GM19193 (cell line): ENCODE results near the gene SMS.

Experiments
- POLR2A ChIP-seq: IDR thresholded peaks from 4 replicates; pipeline ENCODE4 v1.6.1; 2011; ENCODE audit not compliant: insufficient read depth, insufficient read length; ENCODE audit errors: extremely low read depth

Gene SMS

DNA sequence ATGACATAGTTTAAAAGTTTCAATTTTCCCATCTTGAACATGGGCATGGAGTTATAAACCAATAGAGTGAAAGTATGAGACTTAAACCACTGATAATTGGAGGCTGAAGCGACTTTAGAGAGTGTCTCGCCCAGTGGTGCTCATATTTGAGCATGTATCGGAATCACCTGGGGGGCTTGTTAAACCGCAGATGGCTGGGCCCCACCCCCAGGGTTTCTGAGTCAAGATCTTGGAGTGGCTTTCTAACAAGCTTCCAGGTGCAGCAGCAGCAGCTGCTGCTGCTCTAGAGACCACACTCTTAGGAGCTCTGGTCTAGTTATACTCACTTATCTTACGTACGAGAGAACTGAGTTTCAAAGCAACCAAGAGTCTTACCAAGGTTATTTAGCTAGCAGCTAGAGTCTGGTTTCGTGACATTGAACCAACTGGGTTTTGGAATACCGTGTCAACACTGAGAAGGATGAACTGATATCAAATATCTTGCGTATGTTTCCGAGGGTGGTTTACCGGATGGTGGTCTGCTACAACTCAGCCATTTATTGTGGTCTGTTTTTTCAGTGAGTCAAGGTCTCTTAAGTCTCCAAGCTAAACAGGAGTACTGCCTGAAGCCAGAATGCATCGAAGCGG lies 97.5 kb downstream of the SMS start:
- TF ChIP-seq POLR2A, result no peak

DNA sequence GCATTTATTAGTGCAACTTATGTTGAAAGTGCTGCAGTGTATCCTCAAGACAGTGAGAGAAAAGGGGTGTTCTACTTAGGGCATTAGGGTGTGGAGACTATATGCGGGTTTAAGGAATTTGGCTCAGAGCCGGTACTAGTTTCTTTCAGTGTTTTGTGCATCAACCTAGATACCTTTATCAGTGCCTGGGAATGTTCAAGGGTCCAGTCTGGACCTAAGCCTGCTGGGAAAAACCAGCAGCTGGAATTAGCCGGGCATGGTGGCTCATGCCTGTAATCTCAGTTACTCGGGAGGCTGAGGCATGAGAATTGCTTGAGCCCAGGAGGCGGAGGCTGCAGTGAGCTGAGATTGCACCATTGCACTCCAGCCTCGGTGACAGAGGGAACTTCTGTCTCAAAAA lies 99.0 kb downstream of the SMS start:
- no peak for TF ChIP-seq POLR2A

DNA sequence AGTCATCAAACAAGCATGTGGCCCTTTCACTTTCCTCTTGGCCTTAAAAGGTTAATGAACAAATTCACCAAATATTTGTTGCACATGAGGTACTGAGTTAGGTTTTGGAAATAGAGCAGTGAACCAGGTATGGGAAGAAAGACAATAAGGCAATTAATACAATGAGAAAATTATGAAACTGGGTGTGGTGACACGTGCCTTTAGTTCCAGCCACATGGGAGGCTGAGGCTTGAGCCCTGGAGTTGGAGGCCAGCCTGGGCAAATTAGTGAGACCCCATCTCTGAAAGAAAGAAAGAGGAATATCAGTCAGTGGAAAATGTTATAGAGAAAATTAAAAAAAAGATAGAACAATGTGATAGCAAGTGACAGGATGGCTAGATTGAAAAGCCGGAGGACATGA lies 99.7 kb downstream of the SMS start:
- TF ChIP-seq POLR2A, result no peak

DNA sequence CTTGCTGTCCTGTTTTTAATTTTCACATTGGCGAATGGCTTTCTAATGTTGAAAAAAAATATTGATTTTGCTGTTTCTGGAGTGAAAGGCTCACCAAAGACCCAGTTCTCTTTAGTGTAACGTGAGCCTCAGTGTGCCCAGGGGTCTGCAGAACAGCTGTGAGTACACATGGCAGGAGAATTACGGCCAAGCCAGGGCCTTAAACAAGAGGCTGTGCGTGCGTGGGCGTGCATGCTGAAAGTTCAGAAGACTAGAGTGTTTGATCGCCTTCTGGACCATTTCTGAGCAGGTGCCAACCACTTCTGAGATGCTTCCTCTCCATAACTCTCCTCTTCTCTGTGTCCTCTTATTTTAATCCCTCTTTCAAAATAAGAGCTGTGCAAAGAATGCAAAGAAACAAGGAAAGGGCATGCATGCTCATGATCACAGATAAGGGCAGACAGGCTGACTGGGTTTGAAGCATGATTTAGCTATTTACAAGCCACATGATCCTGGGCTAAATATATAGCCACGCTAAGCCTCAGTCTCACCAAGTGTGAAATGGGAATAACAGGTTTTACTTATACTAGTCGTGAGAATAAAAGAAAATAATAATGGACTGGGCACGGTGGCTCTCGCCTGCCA lies 101.5 kb downstream of the SMS start:
- no peak for TF ChIP-seq POLR2A

DNA sequence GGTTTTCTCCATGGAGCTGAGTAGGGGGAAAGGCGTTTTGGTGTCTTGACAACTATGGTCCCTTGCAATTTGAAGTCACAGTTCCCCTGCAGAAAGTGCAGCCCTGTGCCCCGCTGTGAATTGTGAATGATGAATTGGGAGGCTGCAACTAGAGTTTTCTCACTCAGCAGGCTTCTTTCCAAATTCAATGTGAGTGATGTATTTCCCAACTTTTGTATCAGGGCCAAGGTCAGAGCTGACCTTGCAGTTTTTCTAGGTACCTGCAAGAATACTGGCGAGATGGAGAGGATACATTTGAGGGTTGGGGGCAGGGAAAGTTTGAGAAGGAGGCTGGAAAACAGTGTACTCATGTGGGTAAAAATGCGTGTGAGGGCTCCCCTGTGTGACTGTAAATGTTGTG lies 103.4 kb downstream of the SMS start:
- no peak for TF ChIP-seq POLR2A
